Chondrocyte (in vitro differentiated cells): ENCODE measurements around the gene FAM200A. TPM values are rescaled to one million over a fixed set of nuclear protein-coding genes. Genes with fewer than 3 reads are reported as not detected.
"Not testable (repeated sequence)": the region's sequence is repeated elsewhere in the genome, so short reads cannot be mapped to it uniquely, and the experiment has no call there.

Experiments used
- DNase-seq: peaks from one replicate; pipeline ENCODE4 v3.0.0; 2021; ENCODE audit warnings: mixed read lengths, low spot score
- H3K27ac Mint-ChIP-seq: one replicate; pipeline ENCODE4 v1.8.0; 2021; ENCODE audit warnings: mild to moderate bottlenecking, moderate library complexity, mixed read lengths; ENCODE audit not compliant: unreplicated experiment
- H3K27me3 Mint-ChIP-seq: 2 replicates; pipeline ENCODE4 v1.8.0; 2021; ENCODE audit warnings: low read depth, mixed read lengths
- H3K36me3 Mint-ChIP-seq: 2 replicates; pipeline ENCODE4 v1.8.0; 2021; ENCODE audit warnings: low read depth, mixed read lengths
- H3K4me1 Mint-ChIP-seq: 2 replicates; pipeline ENCODE4 v1.8.0; 2021; ENCODE audit warnings: low read depth, mild to moderate bottlenecking, mixed read lengths
- H3K4me3 Mint-ChIP-seq: one replicate; pipeline ENCODE4 v1.8.0; 2021; ENCODE audit warnings: mild to moderate bottlenecking, moderate library complexity, mixed read lengths; ENCODE audit not compliant: unreplicated experiment
- H3K9me3 Mint-ChIP-seq: 2 replicates; pipeline ENCODE4 v1.8.0; 2021; ENCODE audit warnings: low read depth, mixed read lengths
- CTCF ChIP-seq: fragments of 200-600 bp; sonication (generic); IDR thresholded peaks from 2 replicates; pipeline ENCODE4 v1.5.0; 2021; ENCODE audit warnings: antibody characterized with exemption, mild to moderate bottlenecking, moderate library complexity
- total RNA-seq: library from RNA; stranded (reverse); gene quantifications from 3 replicates; pipeline ENCODE4 v1.2.1, GENCODE V29; 2021

The FAM200A gene
- total RNA-seq, 1 donor from 2014 or later: 3.9 TPM

GRCh38 chr7:99576251-99576650, 24.3 kb upstream of the FAM200A start:
- TF ChIP-seq CTCF: no peak
- peaks cover 27% of the 10 kb centered on the region for H3K36me3 Mint-ChIP-seq
- no peaks in the 10 kb centered on the region for H3K27me3 Mint-ChIP-seq
- no peak overlapping the region for H3K27ac Mint-ChIP-seq
- H3K9me3 Mint-ChIP-seq: no peaks in the 10 kb centered on the region
- peaks cover 12% of the 10 kb centered on the region for H3K4me1 Mint-ChIP-seq
- no peak for DNase-seq
- H3K4me3 Mint-ChIP-seq: no peak overlapping the region

- H3K27ac Mint-ChIP-seq: no peak overlapping the region
- no peaks in the 10 kb centered on the region for H3K9me3 Mint-ChIP-seq
- no peaks in the 10 kb centered on the region for H3K4me1 Mint-ChIP-seq
- H3K4me3 Mint-ChIP-seq: no peak overlapping the region
- no peak for DNase-seq
- TF ChIP-seq CTCF: no peak
- H3K36me3 Mint-ChIP-seq: peaks cover 30% of the 10 kb centered on the region
- no peaks in the 10 kb centered on the region for H3K27me3 Mint-ChIP-seq
Observed at GRCh38 chr7:99573257-99573656, 21.3 kb upstream of the FAM200A start.

GRCh38 chr7:99571768-99572167, 19.9 kb upstream of the FAM200A start:
- no peak overlapping the region for H3K27ac Mint-ChIP-seq
- no peaks in the 10 kb centered on the region for H3K27me3 Mint-ChIP-seq
- DNase-seq: no peak
- H3K4me3 Mint-ChIP-seq: no peak overlapping the region
- H3K4me1 Mint-ChIP-seq: no peaks in the 10 kb centered on the region
- H3K9me3 Mint-ChIP-seq: no peaks in the 10 kb centered on the region
- no peak for TF ChIP-seq CTCF
- H3K36me3 Mint-ChIP-seq: peaks cover 35% of the 10 kb centered on the region

GRCh38 chr7:99568770-99569169, 16.9 kb upstream of the FAM200A start:
- not testable (repeated sequence) for H3K27me3 Mint-ChIP-seq, H3K27ac Mint-ChIP-seq, H3K4me3 Mint-ChIP-seq, H3K9me3 Mint-ChIP-seq, DNase-seq
- Mint-ChIP-seq H3K36me3 (peaks cover 47% of the 10 kb centered on the region), H3K4me1 (peaks cover 14% of the 10 kb centered on the region)

- Mint-ChIP-seq H3K4me3 (peak overlapping the region; percentile 53), H3K4me1 (peaks cover 50% of the 10 kb centered on the region), H3K36me3 (peaks cover 39% of the 10 kb centered on the region), H3K27ac (peak overlapping the region; percentile 99), H3K9me3 (no peaks in the 10 kb centered on the region), H3K27me3 (no peaks in the 10 kb centered on the region)
- DNase-seq: no peak
- TF ChIP-seq CTCF: no peak
Observed at GRCh38 chr7:99563650-99564049, 11.7 kb upstream of the FAM200A start.

- DNase-seq: no peak
- H3K27me3 Mint-ChIP-seq: no peaks in the 10 kb centered on the region
- peak overlapping the region; percentile 99 for H3K27ac Mint-ChIP-seq
- peaks cover 53% of the 10 kb centered on the region for H3K4me1 Mint-ChIP-seq
- H3K9me3 Mint-ChIP-seq: no peaks in the 10 kb centered on the region
- H3K4me3 Mint-ChIP-seq: peak overlapping the region; percentile 52
- TF ChIP-seq CTCF: no peak
- H3K36me3 Mint-ChIP-seq: peaks cover 39% of the 10 kb centered on the region
Observed at GRCh38 chr7:99562832-99563231, 10.9 kb upstream of the FAM200A start.
